HAP-1 (cell line): ENCODE results near the gene RASD1.

Experiments used
- DNase-seq, 2 experiments: peaks; one replicate each; pipeline ENCODE4 v3.0.0-alpha.2; 2016 to 2020; ENCODE audit warnings: low spot score in 2 of 2
- H3K27me3 ChIP-seq: fragments of 250-450 bp; sonication (Bioruptor Pico); 2 replicates; pipeline ENCODE4 v1.5.1; 2020; ENCODE audit warnings: low read depth, mild to moderate bottlenecking, moderate library complexity
- H3K36me3 ChIP-seq: fragments of 250-450 bp; sonication (Bioruptor Pico); replicated peaks from 2 replicates; pipeline ENCODE4 v1.5.1; 2020; ENCODE audit warnings: mild to moderate bottlenecking
- H3K4me1 ChIP-seq: fragments of 250-450 bp; sonication (Bioruptor Pico); 2 replicates; pipeline ENCODE4 v1.5.1; 2020; ENCODE audit warnings: mild to moderate bottlenecking
- H3K4me3 ChIP-seq: fragments of 250-450 bp; sonication (Bioruptor Pico); 2 replicates; pipeline ENCODE4 v1.5.1; 2020; ENCODE audit warnings: mild to moderate bottlenecking, moderate library complexity
- H3K9me3 ChIP-seq: fragments of 250-450 bp; sonication (Bioruptor Pico); 2 replicates; pipeline ENCODE4 v1.5.1; 2020; ENCODE audit warnings: mild to moderate bottlenecking, moderate library complexity
- in situ Hi-C: fragments of 300-500 bp; cut with MboI; formaldehyde crosslinking; loops from 3 replicates; pipeline ENCODE4 v1.14.3; 2020; ENCODE audit warnings: low sequenced_read_pairs, inconsistent platforms, mixed read lengths

RASD1 gene

GRCh38 chr17:17496189-17497064 is at the start of gene RASD1:
Gene RASD1, minus strand, starts transcription at chr17:17496395. Its CDS starts 214 bp downstream, at chr17:17496181.
- Histone ChIP-seq H3K36me3 (peaks cover 16% of the 10 kb centered on the region), H3K9me3 (no peaks in the 10 kb centered on the region), H3K4me3 (peak within 1 kb of the TSS; percentile 54), H3K4me1 (peaks cover 11% of the 10 kb centered on the region), H3K27me3 (no peaks in the 10 kb centered on the region)
- in situ Hi-C loops = loop anchor here (5.0 kb wide), 3 partner anchors 76 to 146 kb away; no protein-coding TSS in a partner anchor
- peak; percentile 81 to 87 for DNase-seq

- no peaks in the 10 kb centered on the region for H3K36me3 ChIP-seq
- no peak overlapping the region for H3K4me3 ChIP-seq
- no peaks in the 10 kb centered on the region for H3K9me3 ChIP-seq
- DNase-seq = no peak
- in situ Hi-C loops = no loop called here
- H3K27me3 ChIP-seq = no peaks in the 10 kb centered on the region
- H3K4me1 ChIP-seq = peaks cover 8% of the 10 kb centered on the region
Observed at GRCh38 chr17:17545984-17546383, 49.8 kb upstream of the RASD1 start.

- in situ Hi-C loops = no loop called here
- no peak for DNase-seq
- no peak overlapping the region for H3K4me3 ChIP-seq
- H3K27me3 ChIP-seq = no peaks in the 10 kb centered on the region
- H3K9me3 ChIP-seq = no peaks in the 10 kb centered on the region
- H3K4me1 ChIP-seq = peaks cover under 1% of the 10 kb centered on the region
- no peaks in the 10 kb centered on the region for H3K36me3 ChIP-seq
Observed at GRCh38 chr17:17545031-17545820, 49.0 kb upstream of the RASD1 start.

- H3K9me3 ChIP-seq = no peaks in the 10 kb centered on the region
- in situ Hi-C loops = no loop called here
- peaks cover 6% of the 10 kb centered on the region for H3K4me1 ChIP-seq
- no peaks in the 10 kb centered on the region for H3K36me3 ChIP-seq
- H3K27me3 ChIP-seq = no peaks in the 10 kb centered on the region
- DNase-seq = no peak
- no peak overlapping the region for H3K4me3 ChIP-seq
Observed at GRCh38 chr17:17542906-17543635, 46.9 kb upstream of the RASD1 start.

- in situ Hi-C loops = no loop called here
Observed at GRCh38 chr17:17541640-17542001, 45.4 kb upstream of the RASD1 start.

GRCh38 chr17:17540935-17541639 is 44.9 kb upstream of the RASD1 start:
- no peaks in the 10 kb centered on the region for H3K36me3 ChIP-seq
- no peak overlapping the region for H3K4me3 ChIP-seq
- H3K9me3 ChIP-seq = no peaks in the 10 kb centered on the region
- no peaks in the 10 kb centered on the region for H3K27me3 ChIP-seq
- in situ Hi-C loops = no loop called here
- peaks cover 6% of the 10 kb centered on the region for H3K4me1 ChIP-seq
- DNase-seq = no peak

More at GRCh38 chr17:17541640-17542001, 45.4 kb upstream of the RASD1 start:
- Histone ChIP-seq H3K36me3 (no peaks in the 10 kb centered on the region), H3K4me3 (no peak overlapping the region), H3K9me3 (no peaks in the 10 kb centered on the region), H3K27me3 (no peaks in the 10 kb centered on the region), H3K4me1 (peaks cover 6% of the 10 kb centered on the region)
- no peak for DNase-seq

GRCh38 chr17:17540278-17540906 is 44.2 kb upstream of the RASD1 start:
- no peak for DNase-seq
- Histone ChIP-seq H3K4me1 (peaks cover 6% of the 10 kb centered on the region), H3K4me3 (no peak overlapping the region), H3K36me3 (no peaks in the 10 kb centered on the region), H3K27me3 (no peaks in the 10 kb centered on the region), H3K9me3 (no peaks in the 10 kb centered on the region)
- in situ Hi-C loops = no loop called here

- H3K36me3 ChIP-seq = no peaks in the 10 kb centered on the region
- DNase-seq = no peak
- H3K4me1 ChIP-seq = peaks cover 6% of the 10 kb centered on the region
Observed at GRCh38 chr17:17539591-17539990, 43.4 kb upstream of the RASD1 start.

GRCh38 chr17:17538417-17539391 is 42.5 kb upstream of the RASD1 start:
- H3K4me3 ChIP-seq = no peak overlapping the region
- H3K27me3 ChIP-seq = no peaks in the 10 kb centered on the region
- peak in 1 of 2 experiments; percentile 33 for DNase-seq
- H3K9me3 ChIP-seq = no peaks in the 10 kb centered on the region
- H3K36me3 ChIP-seq = no peaks in the 10 kb centered on the region
- peaks cover 6% of the 10 kb centered on the region for H3K4me1 ChIP-seq
- in situ Hi-C loops = no loop called here

More at GRCh38 chr17:17539591-17539990, 43.4 kb upstream of the RASD1 start:
- Histone ChIP-seq H3K4me3 (no peak overlapping the region), H3K27me3 (no peaks in the 10 kb centered on the region), H3K9me3 (no peaks in the 10 kb centered on the region)
- in situ Hi-C loops = no loop called here

GRCh38 chr17:17537311-17538099 is 41.3 kb upstream of the RASD1 start:
- H3K4me1 ChIP-seq = peaks cover 14% of the 10 kb centered on the region
- H3K36me3 ChIP-seq = no peaks in the 10 kb centered on the region
- in situ Hi-C loops = no loop called here
- no peaks in the 10 kb centered on the region for H3K27me3 ChIP-seq
- H3K4me3 ChIP-seq = no peak overlapping the region
- H3K9me3 ChIP-seq = no peaks in the 10 kb centered on the region
- DNase-seq = no peak

GRCh38 chr17:17536702-17537101 is 40.5 kb upstream of the RASD1 start:
- Histone ChIP-seq H3K4me3 (no peak overlapping the region), H3K4me1 (peaks cover 14% of the 10 kb centered on the region), H3K9me3 (no peaks in the 10 kb centered on the region), H3K36me3 (no peaks in the 10 kb centered on the region), H3K27me3 (no peaks in the 10 kb centered on the region)
- DNase-seq = no peak
- in situ Hi-C loops = no loop called here
